ENCODE measurements around the gene NEK6.

GRCh38 chr9:124328285-124328684 lies 70.5 kb downstream of the NEK6 start:
- TF ChIP-seq POLR2A (IDR thresholded peaks at IDR 0.05; ENCODE audit: control extremely low read depth in 1 of 2, low read depth in 2 of 2, low read length in 2 of 2) (no peak), BRCA1 (IDR thresholded peaks at IDR 0.05; ENCODE audit: low read depth, low read length) (no peak), MAFK (IDR thresholded peaks at IDR 0.05; ENCODE audit: low read depth, low read length) (no peak), EP300 (IDR thresholded peaks at IDR 0.05; ENCODE audit: borderline replicate concordance in 1 of 2, low read depth in 2 of 2, low read length in 2 of 2) (no peak), SIN3A (conservative IDR thresholded peaks at IDR 0.05 in 1 of 2, IDR thresholded peaks at IDR 0.05 in 1 of 2; ENCODE audit: low read depth in 1 of 2, low read length in 2 of 2) (no peak), POLR2AphosphoS5 (IDR thresholded peaks at IDR 0.05; ENCODE audit: low read depth, low read length) (no peak), NRF1 (IDR thresholded peaks at IDR 0.05; ENCODE audit: low read depth, low read length) (no peak), KDM1A (IDR thresholded peaks at IDR 0.05; ENCODE audit: borderline replicate concordance, low read length) (no peak)
- TF ChIP-seq, protein P1, sequence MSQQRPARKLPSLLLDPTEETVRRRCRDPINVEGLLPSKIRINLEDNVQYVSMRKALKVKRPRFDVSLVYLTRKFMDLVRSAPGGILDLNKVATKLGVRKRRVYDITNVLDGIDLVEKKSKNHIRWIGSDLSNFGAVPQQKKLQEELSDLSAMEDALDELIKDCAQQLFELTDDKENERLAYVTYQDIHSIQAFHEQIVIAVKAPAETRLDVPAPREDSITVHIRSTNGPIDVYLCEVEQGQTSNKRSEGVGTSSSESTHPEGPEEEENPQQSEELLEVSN (IDR thresholded peaks at IDR 0.05): no peak
- TF ChIP-seq, protein P2, sequence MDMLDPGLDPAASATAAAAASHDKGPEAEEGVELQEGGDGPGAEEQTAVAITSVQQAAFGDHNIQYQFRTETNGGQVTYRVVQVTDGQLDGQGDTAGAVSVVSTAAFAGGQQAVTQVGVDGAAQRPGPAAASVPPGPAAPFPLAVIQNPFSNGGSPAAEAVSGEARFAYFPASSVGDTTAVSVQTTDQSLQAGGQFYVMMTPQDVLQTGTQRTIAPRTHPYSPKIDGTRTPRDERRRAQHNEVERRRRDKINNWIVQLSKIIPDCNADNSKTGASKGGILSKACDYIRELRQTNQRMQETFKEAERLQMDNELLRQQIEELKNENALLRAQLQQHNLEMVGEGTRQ (IDR thresholded peaks at IDR 0.05; ENCODE audit: low read length): no peak

All from H1 (cell line).